Naive thymus-derived CD4-positive, alpha-beta T cell (primary cell): ENCODE measurements around the gene ANKRD34A. TPM values are rescaled to one million over a fixed set of nuclear protein-coding genes. Genes with fewer than 3 reads are reported as not detected.
A peak's percentile ranks its signal among the peaks of the same experiment; 100 is the strongest.

ENCODE experiments used
- ATAC-seq: fragments of 150-1000 bp; cut with Tn5 transposase; 2 replicates; pipeline ENCODE4 v1.10.0; 2021; ENCODE audit warnings: mild to moderate bottlenecking, moderate library complexity
- CTCF ChIA-PET: fragments of 350-600 bp; sonication (Branson Sonifier 250); formaldehyde crosslinking; loops from one replicate; lab custom pipeline; 2021; ENCODE audit warnings: antibody characterized with exemption; lab: Charles Lee
- POLR2A ChIA-PET: fragments of 350-600 bp; sonication (Branson Sonifier 250); formaldehyde crosslinking; loops from one replicate; lab custom pipeline; 2021; ENCODE audit warnings: antibody characterized with exemption, inconsistent platforms; lab: Charles Lee
- DNase-seq, 9 donors: peaks; one replicate each; pipeline versions ENCODE4 v3.0.0 to v3.0.0-alpha.2; 2020 to 2022; ENCODE audit warnings: mixed read lengths in 1 of 9
- H3K27ac ChIP-seq: one replicate; pipeline ENCODE4 v1.7.0; 2013; ENCODE audit warnings: mild to moderate bottlenecking, low read depth, low read length, moderate library complexity
- H3K27me3 ChIP-seq, 2 donors: one replicate each; pipeline ENCODE4 v1.7.0; 2013; ENCODE audit warnings: low read length in 2 of 2, mild to moderate bottlenecking in 2 of 2, moderate library complexity in 2 of 2; ENCODE audit not compliant: control insufficient read depth in 2 of 2, insufficient read depth in 2 of 2
- H3K36me3 ChIP-seq, 3 experiments: 1 replicate in 2 of 3; 2 replicates in 1 of 3; pipeline ENCODE4 v1.7.0; 2013; ENCODE audit warnings: low read length in 3 of 3, mild to moderate bottlenecking in 3 of 3, moderate library complexity in 1 of 3; ENCODE audit not compliant: insufficient read depth in 3 of 3, control insufficient read depth in 2 of 3
- H3K4me1 ChIP-seq, 2 donors: one replicate each; pipeline ENCODE4 v1.7.0; 2013; ENCODE audit warnings: low read length in 2 of 2, mild to moderate bottlenecking in 2 of 2, moderate library complexity in 1 of 2; ENCODE audit not compliant: control insufficient read depth in 2 of 2, insufficient read depth in 2 of 2
- H3K4me3 ChIP-seq: 2 replicates; pipeline ENCODE4 v1.7.0; 2013; ENCODE audit warnings: mild to moderate bottlenecking, low read length
- H3K9me3 ChIP-seq, 3 experiments: 1 replicate in 2 of 3; 2 replicates in 1 of 3; pipeline ENCODE4 v1.7.0; 2013; ENCODE audit warnings: low read length in 3 of 3; ENCODE audit not compliant: control insufficient read depth in 2 of 3
- H3K27ac Mint-ChIP-seq, 9 donors: one replicate each; pipeline ENCODE4 v1.8.0; 2020 to 2022; ENCODE audit warnings: mixed read lengths in 9 of 9, mild to moderate bottlenecking in 8 of 9, moderate library complexity in 5 of 9, inconsistent platforms in 2 of 9
- H3K27me3 Mint-ChIP-seq, 5 donors: one replicate each; pipeline ENCODE4 v1.8.0; 2021 to 2022; ENCODE audit warnings: mixed read lengths in 5 of 5, mild to moderate bottlenecking in 1 of 5
- H3K36me3 Mint-ChIP-seq, 5 donors: one replicate each; pipeline ENCODE4 v1.8.0; 2020 to 2022; ENCODE audit warnings: mixed read lengths in 5 of 5, mild to moderate bottlenecking in 3 of 5, inconsistent platforms in 1 of 5
- H3K4me1 Mint-ChIP-seq, 7 donors: one replicate each; pipeline ENCODE4 v1.8.0; 2020 to 2022; ENCODE audit warnings: mixed read lengths in 7 of 7, mild to moderate bottlenecking in 3 of 7, inconsistent platforms in 1 of 7
- H3K4me3 Mint-ChIP-seq, 10 donors: one replicate each; pipeline ENCODE4 v1.8.0; 2020 to 2022; ENCODE audit warnings: mild to moderate bottlenecking in 10 of 10, mixed read lengths in 10 of 10, moderate library complexity in 6 of 10, inconsistent platforms in 2 of 10
- H3K9me3 Mint-ChIP-seq, 11 donors: one replicate each; pipeline ENCODE4 v1.8.0; 2020 to 2022; ENCODE audit warnings: mixed read lengths in 11 of 11, mild to moderate bottlenecking in 4 of 11, inconsistent platforms in 1 of 11, moderate library complexity in 1 of 11
- intact Hi-C, 2 donors: fragments of 100-400 bp; cut with micrococcal nuclease; formaldehyde crosslinking; loops; one replicate each; pipeline ENCODE4 v1.15.1; 2023
- polyA plus RNA-seq, 2 donors: library from polyadenylated mRNA; unstranded; fragments of 300-500 nt; fragmentation: Illumina TruSeq; gene quantifications; one replicate each; pipeline ENCODE4 v1.2.3, GENCODE V29; 2021
- total RNA-seq, 6 experiments: library from RNA in 5 of 6; stranded (reverse) in 5 of 6; gene quantifications; 1 replicate in 5 of 6; 2 replicates in 1 of 6; pipeline ENCODE4 v1.2.3 and lab custom pipeline; 2021 to 2026

The ANKRD34A gene
- total and polyA plus RNA-seq, 7 experiments from 2014 or later: 0.11 to 1.5 (median 0.66) TPM

- H3K36me3 Mint-ChIP-seq: no peaks in the 10 kb centered on the region
- Histone ChIP-seq H3K27me3 (no peaks in the 10 kb centered on the region), H3K27ac (peak overlapping the region; percentile 78), H3K36me3 (no peaks in the 10 kb centered on the region), H3K9me3 (no peaks in the 10 kb centered on the region), H3K4me3 (peak overlapping the region; percentile 87), H3K4me1 (peaks cover 30 to 49% of the 10 kb centered on the region in 2 donors)
- H3K4me3 Mint-ChIP-seq: peak overlapping the region; percentile 88 to 99 (median 94)
- ATAC-seq (no peak), DNase-seq (no peak)
- H3K4me1 Mint-ChIP-seq: peaks cover 53 to 67% (median 66%) of the 10 kb centered on the region in 7 donors
- POLR2A ChIA-PET: interaction anchor here (0.6 to 8.0 kb wide), 6 partner anchors 18 to 89 kb away, joined by 3 to 164 read pairs (median 47); partner anchors contain the start of genes RBM8A and TXNIP
- intact Hi-C loops: loop anchor here in 1 of 2 donors (5.0 kb wide), 1 partner anchor 36 kb away; the partner anchor contains the start of gene TXNIP
- peaks cover 0 to 1% (median 0%) of the 10 kb centered on the region in 11 donors for H3K9me3 Mint-ChIP-seq
- peaks cover 0 to 4% (median 0%) of the 10 kb centered on the region in 5 donors for H3K27me3 Mint-ChIP-seq
- peak overlapping the region in 8 of 9 donors; percentile 25 to 92 (median 86) for H3K27ac Mint-ChIP-seq
- CTCF ChIA-PET: no interaction called here
Observed at GRCh38 chr1:145961109-145961424, 3.3 kb downstream of the ANKRD34A start.

GRCh38 chr1:145960468-145961108, 3.8 kb downstream of the ANKRD34A start:
- H3K9me3 Mint-ChIP-seq: peaks cover 0 to 1% (median 0%) of the 10 kb centered on the region in 11 donors
- H3K4me1 Mint-ChIP-seq: peaks cover 58 to 71% (median 69%) of the 10 kb centered on the region in 7 donors
- H3K27me3 ChIP-seq: no peaks in the 10 kb centered on the region
- H3K36me3 ChIP-seq: no peaks in the 10 kb centered on the region
- H3K36me3 Mint-ChIP-seq: no peaks in the 10 kb centered on the region
- H3K4me3 ChIP-seq: peak overlapping the region; percentile 87
- intact Hi-C loops: loop anchor here in 1 of 2 donors (5.0 kb wide), 1 partner anchor 37 kb away; the partner anchor contains the start of gene TXNIP
- H3K9me3 ChIP-seq: no peaks in the 10 kb centered on the region
- H3K27me3 Mint-ChIP-seq: peaks cover 0 to 4% (median 0%) of the 10 kb centered on the region in 5 donors
- peaks cover 35 to 52% of the 10 kb centered on the region in 2 donors for H3K4me1 ChIP-seq
- ChIA-PET CTCF (interaction anchor here (0.7 kb wide), 1 partner anchor 16 kb away, joined by 3 read pairs; no protein-coding TSS in a partner anchor), POLR2A (interaction anchor here (6.0 kb wide), 1 partner anchor 33 kb away, joined by 122 read pairs; the partner anchor contains the start of gene RBM8A)
- peak in 8 of 9 donors; percentile 25 to 59 (median 40) for DNase-seq
- peak overlapping the region in 8 of 9 donors; percentile 25 to 92 (median 86) for H3K27ac Mint-ChIP-seq
- peak overlapping the region; percentile 78 for H3K27ac ChIP-seq
- H3K4me3 Mint-ChIP-seq: peak overlapping the region; percentile 88 to 99 (median 94)
- no peak for ATAC-seq

GRCh38 chr1:145959957-145960467, 4.4 kb downstream of the ANKRD34A start:
- Histone ChIP-seq H3K4me1 (peaks cover 41 to 53% of the 10 kb centered on the region in 2 donors), H3K4me3 (peak overlapping the region; percentile 87), H3K36me3 (no peaks in the 10 kb centered on the region), H3K27ac (peak overlapping the region; percentile 78), H3K27me3 (no peaks in the 10 kb centered on the region), H3K9me3 (no peaks in the 10 kb centered on the region)
- peak overlapping the region in 8 of 9 donors; percentile 33 to 92 (median 90) for H3K27ac Mint-ChIP-seq
- peak in 1 of 9 donors; percentile 5 for DNase-seq
- ATAC-seq: no peak
- H3K9me3 Mint-ChIP-seq: peaks cover 0 to 1% (median 0%) of the 10 kb centered on the region in 11 donors
- intact Hi-C loops: loop anchor here in 1 of 2 donors (5.0 kb wide), 1 partner anchor 37 kb away; the partner anchor contains the start of gene TXNIP
- ChIA-PET CTCF (interaction anchor here (0.6 to 0.7 kb wide), 2 partner anchors 16 to 30 kb away, joined by 3 read pairs; no protein-coding TSS in a partner anchor), POLR2A (interaction anchor here (1.0 to 6.0 kb wide), 8 partner anchors 19 to 101 kb away, joined by 3 to 137 read pairs (median 32); partner anchors contain the start of genes PIAS3, RBM8A and TXNIP)
- H3K27me3 Mint-ChIP-seq: peaks cover 0 to 4% (median 0%) of the 10 kb centered on the region in 5 donors
- peaks cover 58 to 71% (median 69%) of the 10 kb centered on the region in 7 donors for H3K4me1 Mint-ChIP-seq
- H3K4me3 Mint-ChIP-seq: peak overlapping the region; percentile 20 to 99 (median 91)
- peaks cover 0 to 4% (median 0%) of the 10 kb centered on the region in 5 donors for H3K36me3 Mint-ChIP-seq

GRCh38 chr1:145959333-145959732, 5.0 kb downstream of the ANKRD34A start:
- ChIA-PET CTCF (interaction anchor here (0.6 to 1.9 kb wide), 4 partner anchors 28 to 112 kb away, joined by 3 to 8 read pairs (median 4); no protein-coding TSS in a partner anchor), POLR2A (interaction anchor here (0.8 to 6.0 kb wide), 13 partner anchors 20 to 135 kb away, joined by 3 to 137 read pairs (median 23); partner anchors contain the start of genes PEX11B, PIAS3, POLR3C and RBM8A)
- Histone ChIP-seq H3K4me3 (no peak overlapping the region), H3K36me3 (no peaks in the 10 kb centered on the region), H3K27ac (peak overlapping the region; percentile 94), H3K4me1 (peaks cover 47 to 60% of the 10 kb centered on the region in 2 donors), H3K27me3 (no peaks in the 10 kb centered on the region), H3K9me3 (no peaks in the 10 kb centered on the region)
- DNase-seq (no peak), ATAC-seq (no peak)
- intact Hi-C loops: no loop called here
- Mint-ChIP-seq H3K4me3 (peak overlapping the region; percentile 20 to 99 (median 91)), H3K9me3 (peaks cover 0 to 1% (median 0%) of the 10 kb centered on the region in 11 donors), H3K36me3 (peaks cover 0 to 7% (median 0%) of the 10 kb centered on the region in 5 donors), H3K27me3 (peaks cover 0 to 4% (median 0%) of the 10 kb centered on the region in 5 donors), H3K4me1 (peaks cover 61 to 76% (median 69%) of the 10 kb centered on the region in 7 donors), H3K27ac (peak overlapping the region in 8 of 9 donors; percentile 33 to 92 (median 90))

GRCh38 chr1:145958734-145959133, 5.6 kb downstream of the ANKRD34A start:
- POLR2A ChIA-PET: interaction anchor here (0.8 to 6.0 kb wide), 24 partner anchors 9 to 135 kb away, joined by 3 to 137 read pairs (median 6); partner anchors contain the start of genes PEX11B, PIAS3, POLR3C and RBM8A
- CTCF ChIA-PET: interaction anchor here (1.0 to 2.2 kb wide), 9 partner anchors 8 to 112 kb away, joined by 3 to 20 read pairs (median 5); partner anchors contain the start of genes ITGA10, PIAS3 and RBM8A
- Histone ChIP-seq H3K4me1 (peaks cover 44 to 63% of the 10 kb centered on the region in 2 donors), H3K27ac (peak overlapping the region; percentile 94), H3K36me3 (no peaks in the 10 kb centered on the region), H3K9me3 (no peaks in the 10 kb centered on the region), H3K27me3 (no peaks in the 10 kb centered on the region), H3K4me3 (no peak overlapping the region)
- DNase-seq: no peak
- peaks cover 0 to 12% (median 0%) of the 10 kb centered on the region in 5 donors for H3K36me3 Mint-ChIP-seq
- peak overlapping the region; percentile 46 to 99 (median 90) for H3K4me3 Mint-ChIP-seq
- peaks cover 61 to 74% (median 69%) of the 10 kb centered on the region in 7 donors for H3K4me1 Mint-ChIP-seq
- peaks cover 0 to 1% (median 0%) of the 10 kb centered on the region in 11 donors for H3K9me3 Mint-ChIP-seq
- H3K27ac Mint-ChIP-seq: peak overlapping the region in 7 of 9 donors; percentile 33 to 92 (median 91)
- no peak for ATAC-seq
- intact Hi-C loops: loop anchor here (1.0 kb wide), 5 partner anchors 21 to 99 kb away; partner anchors contain the start of genes PEX11B (in 1 of the 2), PIAS3 (in 1 of the 2) and RBM8A (in 1 of the 2)
- H3K27me3 Mint-ChIP-seq: peaks cover 0 to 4% (median 0%) of the 10 kb centered on the region in 5 donors
